Stimulated activated CD8-positive, alpha-beta memory T cell treated with anti-CD3 and anti-CD28 coated beads, Interleukin-15, amount 100 ng/mL, for 4 hours (primary cell): ENCODE data around the gene POLD1.

Experiments
- DNase-seq, 2 donors: peaks; one replicate each; pipeline ENCODE4 v3.0.0-alpha.2; 2020; ENCODE audit warnings: low read depth in 2 of 2

Gene POLD1

DNA sequence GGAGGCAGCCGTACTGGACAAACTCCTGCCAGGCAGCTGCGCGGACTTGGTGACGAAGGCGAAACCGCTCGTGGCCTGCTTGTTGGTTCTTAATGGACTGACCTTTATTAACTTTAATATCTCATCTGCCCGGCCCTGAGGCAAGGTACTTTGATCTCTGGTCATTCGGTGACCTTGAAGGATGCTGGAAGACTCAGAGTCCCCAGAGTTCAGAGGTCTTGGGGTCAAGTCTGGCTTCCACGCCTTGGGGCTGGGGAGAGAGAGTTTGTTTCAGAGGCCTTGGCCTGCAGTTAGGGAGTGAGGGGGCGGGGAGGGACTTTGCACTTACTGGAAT, 82.5 kb downstream of the POLD1 start:
- no peak for DNase-seq

DNA sequence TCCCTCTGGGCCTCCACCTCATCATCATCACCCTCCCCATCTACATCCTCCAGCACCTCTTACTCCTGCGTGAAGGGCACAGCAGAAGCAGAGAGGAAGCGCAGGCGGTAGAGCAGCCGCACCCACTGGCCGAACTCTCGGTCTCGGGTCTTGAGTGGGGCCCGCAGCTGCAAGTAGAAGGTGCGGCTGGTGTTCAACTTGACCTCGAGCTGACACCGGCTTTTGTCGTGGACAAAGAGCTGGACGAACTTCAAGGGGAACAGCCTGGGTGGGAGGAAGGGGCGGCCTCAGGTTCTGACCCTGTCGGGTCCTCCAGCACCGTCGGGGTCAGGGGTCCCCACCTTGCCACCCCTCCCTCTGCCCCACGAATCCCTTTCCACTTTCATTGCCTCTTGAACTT, 83.4 kb downstream of the POLD1 start:
- no peak for DNase-seq
